Prostate gland (tissue), 2 donors: ENCODE data around the gene POP7.

Source experiments
- CTCF ChIP-seq, 4 experiments: fragments of 200-600 bp in 2 of 4; fragments of 450-650 bp in 2 of 4; sonication (generic) in 2 of 4; IDR thresholded peaks; 1 replicate in 3 of 4; 2 replicates in 1 of 4; pipeline ENCODE4 v1.5.1; 2016 to 2019; ENCODE audit warnings: antibody characterized with exemption in 4 of 4, mild to moderate bottlenecking in 2 of 4, moderate library complexity in 2 of 4
- POLR2A ChIP-seq: fragments of 450-650 bp; IDR thresholded peaks from one replicate; pipeline ENCODE4 v1.6.1; 2016; ENCODE audit warnings: antibody characterized with exemption, mild to moderate bottlenecking

- no peak for TF ChIP-seq POLR2A
- TF ChIP-seq CTCF (IDR thresholded peaks at IDR 0.05), result no peak
Observed at GRCh38 chr7:100752994-100753393, 47.1 kb downstream of the POP7 start.
